Vagina (tissue), 2 donors: ENCODE measurements around the gene COLEC12.

ENCODE experiments used
- CTCF ChIP-seq, 3 experiments: fragments of 450-650 bp in 2 of 3; fragments of 200-600 bp in 1 of 3; sonication (generic) in 1 of 3; IDR thresholded peaks; one replicate each; pipeline ENCODE4 v1.5.1; 2017 to 2019; ENCODE audit warnings: antibody characterized with exemption in 3 of 3, mild to moderate bottlenecking in 2 of 3, moderate library complexity in 2 of 3
- POLR2AphosphoS5 ChIP-seq, 2 donors: sonication (generic); formaldehyde crosslinking; IDR thresholded peaks; one replicate each; pipeline ENCODE4 v1.9.0; 2017; ENCODE audit warnings: antibody characterized with exemption in 2 of 2, mild to moderate bottlenecking in 2 of 2, low read depth in 1 of 2; ENCODE audit not compliant: insufficient read depth in 1 of 2

GRCh38 chr18:361941-362310, 138.6 kb downstream of the COLEC12 start:
- TF ChIP-seq POLR2AphosphoS5 (IDR thresholded peaks at IDR 0.05; ENCODE audit: insufficient read depth in 1 of 2, low read depth in 1 of 2) = no peak
- TF ChIP-seq CTCF (IDR thresholded peaks at IDR 0.05) = no peak
